Measurements from ENCODE around the gene GREB1.

DNA sequence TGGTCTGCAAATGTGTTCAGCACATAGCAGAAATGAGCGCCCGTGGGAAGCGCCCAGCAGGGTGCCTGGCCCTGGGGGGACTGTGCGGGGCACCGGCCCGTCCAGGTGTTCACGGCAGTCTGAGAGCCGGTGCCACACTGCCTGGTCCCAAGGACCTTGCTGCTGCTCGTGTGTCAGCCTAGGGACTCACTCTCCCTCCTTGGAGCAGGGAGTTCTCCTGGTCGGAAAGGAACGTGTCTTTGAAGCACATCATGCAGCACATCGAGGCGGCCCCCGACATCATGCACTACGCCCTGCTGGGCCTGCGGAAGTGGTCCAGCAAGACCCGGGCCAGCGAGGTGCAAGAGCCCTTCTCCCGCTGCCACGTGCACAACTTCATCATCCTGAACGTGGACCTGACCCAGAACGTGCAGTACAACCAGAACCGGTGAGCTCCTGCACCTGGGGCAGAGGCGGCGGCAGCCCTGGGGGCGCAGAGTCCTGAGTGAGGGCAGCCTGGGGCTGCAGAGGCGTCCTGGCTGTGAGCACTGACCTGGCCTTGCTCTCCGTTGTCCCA is 100.2 kb downstream of the GREB1 start:
- TF ChIP-seq, protein P1, sequence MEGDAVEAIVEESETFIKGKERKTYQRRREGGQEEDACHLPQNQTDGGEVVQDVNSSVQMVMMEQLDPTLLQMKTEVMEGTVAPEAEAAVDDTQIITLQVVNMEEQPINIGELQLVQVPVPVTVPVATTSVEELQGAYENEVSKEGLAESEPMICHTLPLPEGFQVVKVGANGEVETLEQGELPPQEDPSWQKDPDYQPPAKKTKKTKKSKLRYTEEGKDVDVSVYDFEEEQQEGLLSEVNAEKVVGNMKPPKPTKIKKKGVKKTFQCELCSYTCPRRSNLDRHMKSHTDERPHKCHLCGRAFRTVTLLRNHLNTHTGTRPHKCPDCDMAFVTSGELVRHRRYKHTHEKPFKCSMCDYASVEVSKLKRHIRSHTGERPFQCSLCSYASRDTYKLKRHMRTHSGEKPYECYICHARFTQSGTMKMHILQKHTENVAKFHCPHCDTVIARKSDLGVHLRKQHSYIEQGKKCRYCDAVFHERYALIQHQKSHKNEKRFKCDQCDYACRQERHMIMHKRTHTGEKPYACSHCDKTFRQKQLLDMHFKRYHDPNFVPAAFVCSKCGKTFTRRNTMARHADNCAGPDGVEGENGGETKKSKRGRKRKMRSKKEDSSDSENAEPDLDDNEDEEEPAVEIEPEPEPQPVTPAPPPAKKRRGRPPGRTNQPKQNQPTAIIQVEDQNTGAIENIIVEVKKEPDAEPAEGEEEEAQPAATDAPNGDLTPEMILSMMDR (IDR thresholded peaks at IDR 0.05 in 2 of 3, conservative IDR thresholded peaks at IDR 0.05 in 1 of 3; ENCODE audit: borderline replicate concordance in 1 of 3, insufficient read depth in 1 of 3, low read depth in 2 of 3, low read length in 2 of 3): no peak
- TF ChIP-seq POLR2A (IDR thresholded peaks at IDR 0.05; ENCODE audit: borderline replicate concordance, extremely low read depth, insufficient read depth, insufficient read length): no peak
- TF ChIP-seq, protein P2, sequence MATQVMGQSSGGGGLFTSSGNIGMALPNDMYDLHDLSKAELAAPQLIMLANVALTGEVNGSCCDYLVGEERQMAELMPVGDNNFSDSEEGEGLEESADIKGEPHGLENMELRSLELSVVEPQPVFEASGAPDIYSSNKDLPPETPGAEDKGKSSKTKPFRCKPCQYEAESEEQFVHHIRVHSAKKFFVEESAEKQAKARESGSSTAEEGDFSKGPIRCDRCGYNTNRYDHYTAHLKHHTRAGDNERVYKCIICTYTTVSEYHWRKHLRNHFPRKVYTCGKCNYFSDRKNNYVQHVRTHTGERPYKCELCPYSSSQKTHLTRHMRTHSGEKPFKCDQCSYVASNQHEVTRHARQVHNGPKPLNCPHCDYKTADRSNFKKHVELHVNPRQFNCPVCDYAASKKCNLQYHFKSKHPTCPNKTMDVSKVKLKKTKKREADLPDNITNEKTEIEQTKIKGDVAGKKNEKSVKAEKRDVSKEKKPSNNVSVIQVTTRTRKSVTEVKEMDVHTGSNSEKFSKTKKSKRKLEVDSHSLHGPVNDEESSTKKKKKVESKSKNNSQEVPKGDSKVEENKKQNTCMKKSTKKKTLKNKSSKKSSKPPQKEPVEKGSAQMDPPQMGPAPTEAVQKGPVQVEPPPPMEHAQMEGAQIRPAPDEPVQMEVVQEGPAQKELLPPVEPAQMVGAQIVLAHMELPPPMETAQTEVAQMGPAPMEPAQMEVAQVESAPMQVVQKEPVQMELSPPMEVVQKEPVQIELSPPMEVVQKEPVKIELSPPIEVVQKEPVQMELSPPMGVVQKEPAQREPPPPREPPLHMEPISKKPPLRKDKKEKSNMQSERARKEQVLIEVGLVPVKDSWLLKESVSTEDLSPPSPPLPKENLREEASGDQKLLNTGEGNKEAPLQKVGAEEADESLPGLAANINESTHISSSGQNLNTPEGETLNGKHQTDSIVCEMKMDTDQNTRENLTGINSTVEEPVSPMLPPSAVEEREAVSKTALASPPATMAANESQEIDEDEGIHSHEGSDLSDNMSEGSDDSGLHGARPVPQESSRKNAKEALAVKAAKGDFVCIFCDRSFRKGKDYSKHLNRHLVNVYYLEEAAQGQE (IDR thresholded peaks at IDR 0.05; ENCODE audit: low read depth): no peak
- TF ChIP-seq, protein P3, sequence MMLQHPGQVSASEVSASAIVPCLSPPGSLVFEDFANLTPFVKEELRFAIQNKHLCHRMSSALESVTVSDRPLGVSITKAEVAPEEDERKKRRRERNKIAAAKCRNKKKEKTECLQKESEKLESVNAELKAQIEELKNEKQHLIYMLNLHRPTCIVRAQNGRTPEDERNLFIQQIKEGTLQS (IDR thresholded peaks at IDR 0.05): no peak
